Omental fat pad (tissue), 4 donors: ENCODE measurements around the gene SEMA3C. TPM values are rescaled to one million over a fixed set of nuclear protein-coding genes. Genes with fewer than 3 reads are reported as not detected.
"Not testable (repeated sequence)": the region's sequence is repeated elsewhere in the genome, so short reads cannot be mapped to it uniquely, and the experiment has no call there.

Experiments used
- ATAC-seq: fragments of 150-250 bp; one replicate; pipeline ENCODE4 v1.9.1; 2016; ENCODE audit warnings: mild to moderate bottlenecking, moderate library complexity; ENCODE audit not compliant: low FRiP score
- DNase-seq: peaks from one replicate; pipeline ENCODE4 v3.0.0-alpha.2; 2019; ENCODE audit warnings: low spot score
- CTCF ChIP-seq, 3 donors: fragments of 450-650 bp; IDR thresholded peaks; one replicate each; pipeline ENCODE4 v1.5.1; 2016 to 2017; ENCODE audit warnings: antibody characterized with exemption in 3 of 3, mild to moderate bottlenecking in 3 of 3, moderate library complexity in 2 of 3
- total RNA-seq, 4 donors: library from RNA; depleted of rRNA; stranded (reverse); fragments of >200 nt; gene quantifications; one replicate each; pipeline ENCODE4 v1.1.0, GENCODE V29; 2016

The SEMA3C gene
- total RNA-seq, 4 donors from 2014 or later = 46.2 to 201 (median 126) TPM

DNA sequence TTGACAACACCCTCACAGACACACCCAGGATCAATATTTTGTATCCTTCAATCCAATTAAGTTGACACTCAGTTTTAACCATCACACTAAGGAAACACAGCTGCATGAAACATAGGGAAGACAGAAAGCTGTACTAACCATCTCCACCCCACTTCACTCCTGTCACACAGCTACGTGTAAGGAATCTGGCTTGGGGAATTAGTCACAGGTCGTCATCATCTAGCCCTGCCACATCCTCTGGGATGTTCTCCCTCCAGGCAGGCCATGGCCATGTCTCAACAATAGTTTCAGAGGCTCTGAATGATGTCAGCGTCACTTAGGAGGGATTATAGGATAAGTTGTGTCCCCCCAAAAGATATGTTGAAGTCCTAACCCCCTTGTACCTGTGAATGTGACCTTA, 10.8 kb upstream of the SEMA3C start:
- no peak for DNase-seq
- no peak for ATAC-seq
- no peak for TF ChIP-seq CTCF (IDR thresholded peaks at IDR 0.05)

DNA sequence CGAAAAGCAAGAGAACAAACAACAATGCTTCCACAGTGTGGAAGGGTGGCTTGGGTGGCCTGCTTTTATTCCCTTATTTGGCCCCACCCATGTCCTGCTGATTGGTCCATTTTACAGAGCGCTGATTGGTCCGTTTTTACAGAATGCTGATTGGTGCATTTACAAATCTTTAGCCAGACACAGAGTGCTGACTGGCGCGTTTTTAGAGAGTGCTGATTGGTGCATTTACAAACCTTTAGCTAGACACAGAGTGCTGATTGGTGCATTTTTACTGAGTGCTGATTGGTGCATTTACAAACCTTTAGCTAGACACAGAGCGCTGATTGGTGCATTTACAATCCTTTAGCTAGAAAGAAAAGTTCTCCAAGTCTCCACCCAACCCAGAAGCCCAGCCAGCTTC, 8.1 kb upstream of the SEMA3C start:
- not testable (repeated sequence) for DNase-seq

DNA sequence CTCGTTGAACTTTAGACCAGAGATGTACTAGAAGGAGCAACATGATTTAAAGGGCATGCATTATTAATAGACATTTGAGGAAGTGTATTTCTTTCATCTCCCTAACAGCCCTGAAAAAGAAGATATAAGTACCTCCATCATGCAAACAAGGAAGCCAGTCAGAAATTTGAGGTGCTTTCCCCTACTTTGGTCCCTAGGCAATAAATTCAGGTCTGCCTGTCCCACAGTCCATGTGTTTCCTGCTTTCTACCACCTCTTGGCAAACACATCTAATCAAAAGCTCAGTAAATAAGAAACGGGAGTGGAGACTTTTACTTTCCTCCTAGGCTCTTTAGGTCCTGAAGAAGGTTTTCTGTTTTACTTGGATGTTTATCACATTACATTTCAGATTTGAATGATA, 5.2 kb upstream of the SEMA3C start:
- ATAC-seq = no peak
- DNase-seq = no peak
- TF ChIP-seq CTCF (IDR thresholded peaks at IDR 0.05) = no peak

More for the DNA sequence above, 8.1 kb upstream of the SEMA3C start:
- not testable (repeated sequence) for ATAC-seq

GRCh38 chr7:80923211-80923612, 4.4 kb upstream of the SEMA3C start:
- no peak for ATAC-seq
- TF ChIP-seq CTCF (IDR thresholded peaks at IDR 0.05) = no peak
- no peak for DNase-seq

DNA sequence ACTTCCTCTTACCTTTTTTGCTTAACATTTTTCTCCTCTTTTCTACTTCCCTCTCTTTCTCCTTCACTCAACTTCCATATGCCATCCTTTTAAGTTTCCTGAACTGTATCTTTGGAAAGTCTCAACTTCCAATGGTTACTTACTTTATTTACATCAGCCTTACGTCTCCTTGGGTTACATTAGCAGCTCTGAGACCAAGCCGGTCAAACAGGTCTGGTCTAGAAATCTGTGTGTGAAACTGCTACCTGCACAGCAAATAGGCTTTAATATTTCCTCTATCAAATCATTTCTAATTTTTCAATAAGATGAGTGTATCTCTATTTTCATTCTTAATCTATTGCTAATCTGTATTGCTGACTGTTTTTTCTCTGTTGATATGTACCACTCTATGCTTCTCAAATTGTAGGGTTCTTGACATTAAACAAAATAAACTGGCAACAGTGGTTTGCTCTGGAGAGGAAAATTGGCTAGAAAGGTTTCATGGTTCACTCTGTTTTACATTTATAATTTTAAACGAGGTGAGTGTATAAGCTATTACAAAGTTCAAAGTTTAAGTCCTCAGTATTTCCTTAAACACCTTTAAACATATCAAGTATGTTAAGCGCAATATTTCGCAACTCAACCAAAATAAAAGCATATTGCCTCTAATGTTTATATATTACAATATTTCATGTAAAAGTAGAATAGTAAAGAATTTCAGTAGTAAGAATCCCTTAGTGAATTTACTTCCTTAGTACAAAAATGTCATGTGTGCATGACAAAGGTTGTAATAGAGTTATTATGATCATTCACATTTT, 3.6 kb upstream of the SEMA3C start:
- no peak for ATAC-seq
- TF ChIP-seq CTCF (IDR thresholded peaks at IDR 0.05) = no peak
- no peak for DNase-seq

GRCh38 chr7:80921130-80921529, 2.3 kb upstream of the SEMA3C start:
- ATAC-seq (no peak), DNase-seq (no peak)
- no peak for TF ChIP-seq CTCF (IDR thresholded peaks at IDR 0.05)

DNA sequence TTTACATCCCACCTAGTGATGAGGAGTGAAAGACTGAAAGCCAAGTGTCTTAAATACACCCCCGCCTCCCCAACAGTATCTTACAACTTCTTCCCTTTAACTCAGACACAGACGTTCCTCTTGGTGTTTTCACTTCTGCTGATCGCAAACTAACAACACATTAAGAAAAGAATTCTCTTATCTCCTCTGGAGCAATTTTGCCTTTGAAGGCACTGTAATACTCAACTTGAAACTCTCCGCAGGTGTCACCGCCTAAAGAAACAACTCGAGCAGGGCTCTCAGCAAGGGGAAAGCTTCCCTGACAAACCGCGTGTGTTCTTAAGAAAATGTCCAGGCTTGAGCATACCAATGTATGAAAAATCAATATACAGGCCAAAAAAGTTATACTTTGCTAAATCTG, 452 bp downstream of the SEMA3C start:
- no peak for TF ChIP-seq CTCF (IDR thresholded peaks at IDR 0.05)
- DNase-seq = no peak
- ATAC-seq = peak; percentile 1
